PFSK-1 (cell line): ENCODE results near the gene DAAM2.

Experiments
- FOXP2 ChIP-seq: optimal IDR thresholded peaks from 2 replicates; pipeline ENCODE3; 2011; ENCODE audit warnings: borderline replicate concordance, control low read depth, inconsistent platforms; ENCODE audit not compliant: insufficient read depth; ENCODE audit errors: extremely low read length, extremely low read depth
- POLR2AphosphoS5 ChIP-seq: IDR thresholded peaks from 2 replicates; pipeline ENCODE4 v1.6.1; 2012; ENCODE audit warnings: low read depth, mild to moderate bottlenecking, control low read depth, low read length, moderate library complexity
- REST ChIP-seq, 2 experiments: IDR thresholded peaks; 2 replicates each; pipeline versions ENCODE4 v1.6.1 to v1.8.0; 2011 to 2012; ENCODE audit warnings: low read depth in 2 of 2, low read length in 2 of 2, control low read depth in 1 of 2, inconsistent platforms in 1 of 2, mild to moderate bottlenecking in 1 of 2, moderate library complexity in 1 of 2; ENCODE audit not compliant: insufficient read depth in 1 of 2
- SIN3A ChIP-seq: IDR thresholded peaks from 2 replicates; pipeline ENCODE4 v1.6.1; 2012; ENCODE audit warnings: mild to moderate bottlenecking, low read length, moderate library complexity, borderline replicate concordance; ENCODE audit not compliant: insufficient read depth
- TAF1 ChIP-seq: IDR thresholded peaks from 2 replicates; pipeline ENCODE4 v1.6.1; 2012; ENCODE audit warnings: low read length, control low read depth, borderline replicate concordance; ENCODE audit not compliant: insufficient read depth

Gene DAAM2

GRCh38 chr6:39925931-39926290 lies 133.7 kb downstream of the DAAM2 start:
- TF ChIP-seq FOXP2 (no peak), SIN3A (no peak), REST (IDR thresholded peaks at IDR 0.05; ENCODE audit: insufficient read depth in 1 of 2, low read depth in 2 of 2, low read length in 2 of 2) (no peak), POLR2AphosphoS5 (no peak), TAF1 (no peak)

- TF ChIP-seq FOXP2: no peak
- no peak for TF ChIP-seq POLR2AphosphoS5
- TF ChIP-seq TAF1: no peak
- TF ChIP-seq SIN3A: no peak
- no peak for TF ChIP-seq REST (IDR thresholded peaks at IDR 0.05; ENCODE audit: insufficient read depth in 1 of 2, low read depth in 2 of 2, low read length in 2 of 2)
These were observed 134.5 kb downstream of the DAAM2 start for GRCh38 chr6:39926668-39927067.

- TF ChIP-seq SIN3A: no peak
- no peak for TF ChIP-seq FOXP2
- TF ChIP-seq POLR2AphosphoS5: no peak
- no peak for TF ChIP-seq TAF1
- TF ChIP-seq REST (IDR thresholded peaks at IDR 0.05; ENCODE audit: insufficient read depth in 1 of 2, low read depth in 2 of 2, low read length in 2 of 2): no peak
These were observed 135.0 kb downstream of the DAAM2 start for GRCh38 chr6:39927159-39927558.

- TF ChIP-seq REST (IDR thresholded peaks at IDR 0.05; ENCODE audit: insufficient read depth in 1 of 2, low read depth in 2 of 2, low read length in 2 of 2) (no peak), POLR2AphosphoS5 (no peak), TAF1 (no peak), SIN3A (no peak), FOXP2 (no peak)
These were observed 137.0 kb downstream of the DAAM2 start for GRCh38 chr6:39929039-39929732.
